Measurements from ENCODE around the gene NR2F1.

Gene NR2F1

DNA sequence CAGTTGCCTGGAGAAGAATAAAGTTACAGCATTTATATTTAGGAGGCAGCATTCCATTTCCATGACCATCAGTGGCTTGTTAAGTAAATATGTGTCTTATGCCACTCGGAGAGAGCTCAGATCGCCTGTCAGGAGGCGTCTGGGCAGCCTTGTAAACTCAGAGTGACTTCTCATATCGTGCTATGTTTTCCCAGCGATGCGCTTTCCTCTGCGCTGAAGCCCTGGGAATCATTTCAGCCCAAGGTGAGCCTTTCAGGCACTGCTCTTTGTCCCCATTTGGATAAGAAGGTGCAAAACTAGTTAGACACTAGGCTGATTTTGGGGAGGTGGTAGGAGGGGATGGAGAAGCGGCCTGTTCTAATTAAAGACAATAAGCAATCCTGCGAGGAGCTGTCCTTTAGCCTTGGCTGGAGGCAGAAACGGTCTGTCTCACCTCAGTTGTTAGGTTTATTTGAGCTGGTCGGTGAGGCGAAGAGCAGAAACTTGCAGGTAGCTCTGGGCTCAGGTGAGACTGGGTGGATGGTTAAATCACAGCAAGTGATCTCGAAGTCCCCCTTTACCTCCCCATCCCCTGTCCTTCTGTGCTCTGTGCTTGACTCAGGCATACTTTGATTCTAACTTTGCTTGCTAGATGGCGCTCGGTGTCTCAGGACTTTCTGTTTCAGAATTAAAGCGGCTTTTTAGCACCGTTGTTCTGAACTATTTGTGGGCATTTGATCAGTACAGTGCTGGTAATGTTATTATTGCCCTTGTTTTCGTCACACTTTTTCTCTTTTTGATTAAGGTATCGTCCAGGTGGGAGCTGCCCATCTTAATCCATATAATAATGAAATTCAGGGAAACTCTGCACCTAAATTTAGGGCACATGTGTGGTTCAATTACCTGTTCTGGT lies 24.6 kb downstream of the NR2F1 start:
- DNase-seq (ENCODE audit: low read depth) = peak; percentile 58
- no peak overlapping the region for H3K4me3 ChIP-seq (ENCODE audit: control insufficient read depth, low read depth, low read length)
- TF ChIP-seq CTCF (conservative IDR thresholded peaks at IDR 0.05; ENCODE audit: control insufficient read depth, insufficient read depth, low read depth, low read length) = peak; percentile 61

DNA sequence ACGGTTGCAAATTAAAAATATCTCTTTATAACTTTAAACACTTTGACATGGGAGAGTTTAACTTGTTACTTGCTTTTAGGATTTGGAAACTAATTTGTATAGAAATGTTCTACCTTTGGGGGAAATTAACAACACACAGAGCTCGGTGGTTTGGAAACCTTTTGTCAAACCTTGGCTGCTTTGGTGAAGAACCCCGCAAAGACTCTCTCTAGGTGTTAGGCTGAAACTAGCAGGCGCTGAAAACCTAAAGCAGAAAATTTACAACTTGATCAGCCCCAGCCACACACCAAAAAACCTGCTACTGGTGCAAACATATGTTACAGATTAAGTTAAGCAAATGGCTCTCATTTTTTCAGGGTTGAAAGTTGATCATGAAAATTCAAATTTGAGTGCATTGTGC lies 25.8 kb downstream of the NR2F1 start:
- H3K4me3 ChIP-seq (ENCODE audit: control insufficient read depth, low read depth, low read length) = no peak overlapping the region
- DNase-seq (ENCODE audit: low read depth) = no peak
- no peak for TF ChIP-seq CTCF (conservative IDR thresholded peaks at IDR 0.05; ENCODE audit: control insufficient read depth, insufficient read depth, low read depth, low read length)

DNA sequence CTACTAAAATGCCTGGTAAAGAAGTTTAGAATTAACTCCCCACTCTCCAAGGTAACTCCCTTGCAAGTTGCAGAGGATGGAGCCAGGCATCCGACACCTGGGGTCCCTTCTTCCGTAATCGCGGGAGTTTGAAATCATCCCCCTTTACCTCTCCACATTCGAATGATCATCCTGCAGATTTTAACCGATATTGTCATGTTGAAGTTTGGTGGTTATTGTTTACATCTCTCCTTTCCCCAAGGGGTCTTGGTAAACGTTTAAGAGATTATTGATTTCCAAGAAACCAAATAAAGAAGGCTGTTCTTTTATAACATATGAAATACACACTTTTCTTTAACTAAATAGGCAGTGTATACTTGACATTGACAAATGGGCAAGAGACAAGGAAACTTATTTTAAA lies 26.7 kb downstream of the NR2F1 start:
- no peak for TF ChIP-seq CTCF (conservative IDR thresholded peaks at IDR 0.05; ENCODE audit: control insufficient read depth, insufficient read depth, low read depth, low read length)
- no peak for DNase-seq (ENCODE audit: low read depth)
- H3K4me3 ChIP-seq (ENCODE audit: control insufficient read depth, low read depth, low read length) = no peak overlapping the region

GRCh38 chr5:93610581-93611272 lies 27.7 kb downstream of the NR2F1 start:
- no peak overlapping the region for H3K4me3 ChIP-seq (ENCODE audit: control insufficient read depth, low read depth, low read length)
- no peak for DNase-seq (ENCODE audit: low read depth)
- no peak for TF ChIP-seq CTCF (conservative IDR thresholded peaks at IDR 0.05; ENCODE audit: control insufficient read depth, insufficient read depth, low read depth, low read length)

- no peak overlapping the region for H3K4me3 ChIP-seq (ENCODE audit: control insufficient read depth, low read depth, low read length)
- no peak for TF ChIP-seq CTCF (conservative IDR thresholded peaks at IDR 0.05; ENCODE audit: control insufficient read depth, insufficient read depth, low read depth, low read length)
- no peak for DNase-seq (ENCODE audit: low read depth)
These were observed 28.4 kb downstream of the NR2F1 start for GRCh38 chr5:93611273-93611975.

DNA sequence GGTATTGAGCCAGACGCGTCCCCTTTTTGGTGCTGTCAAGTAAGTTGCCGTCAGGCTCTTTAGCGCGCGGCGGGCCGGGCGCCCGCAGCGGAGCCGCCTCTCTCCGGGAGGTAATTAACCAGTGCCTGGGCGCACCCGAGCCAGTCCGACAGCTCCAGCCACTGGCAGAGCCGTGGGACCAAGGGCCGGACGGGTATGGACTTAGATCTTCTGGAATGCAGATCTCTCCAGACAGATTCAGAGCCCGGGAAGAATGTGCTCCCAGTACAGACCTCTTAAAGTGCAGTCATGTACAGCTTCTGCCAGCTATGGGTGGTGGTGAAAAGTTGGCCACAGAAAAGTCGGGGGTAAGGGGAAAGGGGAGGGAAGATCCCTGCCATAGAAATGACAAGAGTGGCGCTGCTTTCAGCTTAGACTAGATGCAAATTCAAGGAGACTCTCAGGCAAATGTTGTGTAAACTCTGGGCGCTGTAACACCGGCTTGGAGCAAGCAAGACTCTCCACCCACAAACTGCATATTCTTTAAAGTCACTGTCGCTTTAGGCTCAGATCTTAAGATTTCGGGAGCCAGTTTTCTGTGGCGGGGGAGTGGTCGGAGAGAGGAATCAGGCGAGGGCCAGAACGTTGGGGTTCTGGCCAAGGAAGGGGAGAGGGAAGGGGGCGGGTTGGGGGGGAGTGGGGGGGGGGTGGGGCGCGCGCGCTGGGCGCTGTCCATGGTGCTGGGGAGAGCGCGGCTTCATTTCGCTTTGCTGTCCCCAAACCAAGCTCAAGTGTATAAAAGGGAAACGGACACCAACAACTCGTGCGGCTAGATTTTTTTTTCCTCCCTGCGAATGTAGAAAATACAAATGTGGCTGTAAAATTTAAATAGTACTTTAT lies 29.2 kb downstream of the NR2F1 start:
- H3K4me3 ChIP-seq (ENCODE audit: control insufficient read depth, low read depth, low read length) = peak overlapping the region; percentile 9
- TF ChIP-seq CTCF (conservative IDR thresholded peaks at IDR 0.05; ENCODE audit: control insufficient read depth, insufficient read depth, low read depth, low read length) = no peak
- DNase-seq (ENCODE audit: low read depth) = peak; percentile 36
